Keratinocyte (primary cell): ENCODE data around the gene ZNF423. TPM values are rescaled to one million over a fixed set of nuclear protein-coding genes. Genes with fewer than 3 reads are reported as not detected.

Experiments
- DNase-seq: peaks from one replicate; pipeline ENCODE4 v3.0.0-alpha.2; 2011; ENCODE audit warnings: low read depth, missing footprints, low spot score
- FAIRE-seq: peaks from 2 replicates; lab custom pipeline; 2011; peaks lifted over from hg19 to GRCh38; lab: Jason Lieb, UNC
- H2AFZ ChIP-seq: 2 replicates; pipeline ENCODE4 v1.6.0; 2012; ENCODE audit warnings: low read length, control low read depth, inconsistent platforms; ENCODE audit not compliant: control insufficient read depth
- H3K27ac ChIP-seq: 2 replicates; pipeline ENCODE4 v1.5.1; 2011; ENCODE audit warnings: low read length; ENCODE audit not compliant: control insufficient read depth, insufficient read depth
- H3K27me3 ChIP-seq: 3 replicates; pipeline ENCODE4 v1.6.0; 2011; ENCODE audit warnings: low read length; ENCODE audit not compliant: control insufficient read depth, insufficient read depth; ENCODE audit errors: extremely low read depth
- H3K36me3 ChIP-seq, 2 experiments: 2 replicates in 1 of 2; 3 replicates in 1 of 2; pipeline ENCODE4 v1.5.1; 2011; ENCODE audit warnings: low read length in 2 of 2, mild to moderate bottlenecking in 1 of 2; ENCODE audit not compliant: control insufficient read depth in 2 of 2, insufficient read depth in 2 of 2; ENCODE audit errors: extremely low read depth in 1 of 2
- H3K4me1 ChIP-seq: 3 replicates; pipeline ENCODE4 v1.5.1; 2011; ENCODE audit warnings: low read length; ENCODE audit not compliant: control insufficient read depth, insufficient read depth; ENCODE audit errors: extremely low read depth
- H3K4me2 ChIP-seq: 3 replicates; pipeline ENCODE4 v1.6.0; 2011; ENCODE audit warnings: low read depth, low read length; ENCODE audit not compliant: control insufficient read depth, insufficient read depth; ENCODE audit errors: extremely low read depth
- H3K4me3 ChIP-seq, 3 experiments: fragments of 200-600 bp in 1 of 3; sonication (generic) in 1 of 3; 2 replicates in 2 of 3; 3 replicates in 1 of 3; pipeline ENCODE4 v1.5.1; 2011 to 2016; ENCODE audit warnings: low read length in 3 of 3, mild to moderate bottlenecking in 3 of 3, control low read depth in 2 of 3, inconsistent platforms in 1 of 3, low read depth in 1 of 3, mixed read lengths in 1 of 3, mixed run types in 1 of 3, moderate library complexity in 1 of 3; ENCODE audit not compliant: control insufficient read depth in 2 of 3, insufficient read depth in 2 of 3; ENCODE audit errors: extremely low read depth in 1 of 3
- H3K79me2 ChIP-seq: 2 replicates; pipeline ENCODE4 v1.6.0; 2012; ENCODE audit warnings: low read length; ENCODE audit not compliant: control insufficient read depth, insufficient read depth
- H3K9ac ChIP-seq: 3 replicates; pipeline ENCODE4 v1.6.0; 2011; ENCODE audit warnings: low read length; ENCODE audit not compliant: control insufficient read depth, insufficient read depth; ENCODE audit errors: extremely low read depth
- H3K9me1 ChIP-seq: 3 replicates; pipeline ENCODE4 v1.6.0; 2011; ENCODE audit warnings: low read length; ENCODE audit not compliant: control insufficient read depth, insufficient read depth; ENCODE audit errors: extremely low read depth
- H3K9me3 ChIP-seq: 2 replicates; pipeline ENCODE4 v1.5.1; 2012; ENCODE audit warnings: low read depth, low read length; ENCODE audit not compliant: control insufficient read depth
- H4K20me1 ChIP-seq: 3 replicates; pipeline ENCODE4 v1.6.0; 2011; ENCODE audit warnings: low read length; ENCODE audit not compliant: control insufficient read depth, insufficient read depth; ENCODE audit errors: extremely low read depth
- EZH2 ChIP-seq: IDR thresholded peaks from one replicate; pipeline ENCODE4 v1.6.1; 2012; ENCODE audit warnings: inconsistent platforms, mild to moderate bottlenecking, low read length, moderate library complexity
- dilution Hi-C: fragments of 300-500 bp; cut with MboI; formaldehyde crosslinking; loops from one replicate; pipeline ENCODE4 v1.7.0; 2020; ENCODE audit warnings: low sequenced_read_pairs; ENCODE audit not compliant: extremely low pct_ligation_motif_present
- polyA plus RNA-seq, 5 experiments: library from polyadenylated mRNA; depleted of rRNA in 3 of 5; stranded (reverse) in 3 of 5; stranded (forward) in 1 of 5; unstranded in 1 of 5; fragments of >200 nt; gene quantifications; 1 replicate in 1 of 5; 2 replicates in 3 of 5; 3 replicates in 1 of 5; pipeline versions ENCODE4 v1.2.1 to v1.2.3, GENCODE V29; 2011 to 2012; ENCODE audit warnings: missing spikeins in 2 of 5, low read depth in 1 of 5, low replicate concordance in 1 of 5
- TF ChIP-seq, protein P1 (sequence below), 3 experiments: IDR thresholded peaks in 1 of 3; conservative IDR thresholded peaks in 1 of 3; optimal IDR thresholded peaks in 1 of 3; 2 replicates in 2 of 3; 3 replicates in 1 of 3; pipeline versions ENCODE3 to v1.5.1; 2011; ENCODE audit warnings: low read length in 3 of 3, mild to moderate bottlenecking in 3 of 3, moderate library complexity in 2 of 3, control low read depth in 1 of 3, inconsistent platforms in 1 of 3; ENCODE audit not compliant: insufficient read depth in 2 of 3; ENCODE audit errors: extremely low read depth in 1 of 3

The ZNF423 gene
- polyA plus RNA-seq, 1 donor (not counting 4 experiments of a cell fraction or from before 2014, with no cell fraction given): 0.05 TPM

DNA sequence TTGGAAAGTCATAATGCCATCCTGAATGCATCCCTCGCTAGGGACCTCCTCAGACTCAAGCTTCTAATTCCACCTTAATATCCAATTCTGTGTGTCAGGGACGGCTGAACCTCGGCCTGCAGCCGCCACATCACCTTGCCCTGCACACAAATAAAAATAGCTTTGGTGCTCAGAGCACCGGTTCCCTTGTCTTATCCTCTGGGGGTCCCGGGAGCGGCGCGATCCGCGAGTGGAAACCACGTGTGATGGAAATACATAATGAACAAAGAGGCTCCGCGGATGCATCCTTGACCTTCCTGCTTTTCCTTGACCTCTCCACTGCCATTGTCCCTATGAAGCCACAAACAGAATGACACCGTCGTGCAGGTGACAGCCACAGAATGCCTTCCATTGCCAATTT lies 143.4 kb downstream of the ZNF423 start:
- no peak overlapping the region for H3K9ac ChIP-seq
- H3K27me3 ChIP-seq: no peaks in the 10 kb centered on the region
- no peaks in the 10 kb centered on the region for H3K79me2 ChIP-seq
- no peak for TF ChIP-seq EZH2
- TF ChIP-seq, protein P1, sequence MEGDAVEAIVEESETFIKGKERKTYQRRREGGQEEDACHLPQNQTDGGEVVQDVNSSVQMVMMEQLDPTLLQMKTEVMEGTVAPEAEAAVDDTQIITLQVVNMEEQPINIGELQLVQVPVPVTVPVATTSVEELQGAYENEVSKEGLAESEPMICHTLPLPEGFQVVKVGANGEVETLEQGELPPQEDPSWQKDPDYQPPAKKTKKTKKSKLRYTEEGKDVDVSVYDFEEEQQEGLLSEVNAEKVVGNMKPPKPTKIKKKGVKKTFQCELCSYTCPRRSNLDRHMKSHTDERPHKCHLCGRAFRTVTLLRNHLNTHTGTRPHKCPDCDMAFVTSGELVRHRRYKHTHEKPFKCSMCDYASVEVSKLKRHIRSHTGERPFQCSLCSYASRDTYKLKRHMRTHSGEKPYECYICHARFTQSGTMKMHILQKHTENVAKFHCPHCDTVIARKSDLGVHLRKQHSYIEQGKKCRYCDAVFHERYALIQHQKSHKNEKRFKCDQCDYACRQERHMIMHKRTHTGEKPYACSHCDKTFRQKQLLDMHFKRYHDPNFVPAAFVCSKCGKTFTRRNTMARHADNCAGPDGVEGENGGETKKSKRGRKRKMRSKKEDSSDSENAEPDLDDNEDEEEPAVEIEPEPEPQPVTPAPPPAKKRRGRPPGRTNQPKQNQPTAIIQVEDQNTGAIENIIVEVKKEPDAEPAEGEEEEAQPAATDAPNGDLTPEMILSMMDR (optimal IDR thresholded peaks at IDR 0.05 in 1 of 3, IDR thresholded peaks at IDR 0.05 in 1 of 3, conservative IDR thresholded peaks at IDR 0.05 in 1 of 3; ENCODE audit: extremely low read depth in 1 of 3, insufficient read depth in 2 of 3, low read length in 3 of 3): no peak
- H2AFZ ChIP-seq: no peak overlapping the region
- dilution Hi-C loops: no loop called here
- no peak for DNase-seq
- no peaks in the 10 kb centered on the region for H3K4me1 ChIP-seq
- no peaks in the 10 kb centered on the region for H3K36me3 ChIP-seq
- no peaks in the 10 kb centered on the region for H4K20me1 ChIP-seq
- H3K4me3 ChIP-seq: no peak overlapping the region
- H3K9me1 ChIP-seq: no peaks in the 10 kb centered on the region
- no peaks in the 10 kb centered on the region for H3K9me3 ChIP-seq
- H3K27ac ChIP-seq: no peak overlapping the region
- no peak for FAIRE-seq
- H3K4me2 ChIP-seq: no peak overlapping the region

DNA sequence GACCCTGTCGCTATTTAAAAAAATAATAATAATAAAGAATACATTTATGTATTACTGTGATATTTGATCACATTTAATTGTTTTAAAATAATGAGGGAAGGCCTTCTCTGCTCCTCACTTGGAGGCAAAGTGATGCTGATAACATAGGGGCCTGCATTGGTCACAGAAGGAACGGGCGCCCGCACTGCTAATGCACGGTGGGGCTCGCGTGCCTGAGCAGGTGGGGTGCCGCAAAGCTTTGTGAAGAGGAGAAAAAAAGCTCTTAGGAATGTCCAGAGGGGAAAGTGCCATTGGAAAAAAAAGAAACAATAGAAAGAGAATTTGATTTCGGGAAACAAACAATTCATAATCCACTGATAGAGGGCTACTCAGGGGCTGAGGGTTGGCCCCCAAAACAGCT lies 143.8 kb downstream of the ZNF423 start:
- H3K27ac ChIP-seq: no peak overlapping the region
- H3K4me1 ChIP-seq: no peaks in the 10 kb centered on the region
- no peaks in the 10 kb centered on the region for H4K20me1 ChIP-seq
- no peak overlapping the region for H3K4me2 ChIP-seq
- no peaks in the 10 kb centered on the region for H3K9me1 ChIP-seq
- no peak for TF ChIP-seq EZH2
- H3K27me3 ChIP-seq: no peaks in the 10 kb centered on the region
- H3K4me3 ChIP-seq: no peak overlapping the region
- H3K36me3 ChIP-seq: no peaks in the 10 kb centered on the region
- DNase-seq: no peak
- no peak for FAIRE-seq
- H3K9me3 ChIP-seq: no peaks in the 10 kb centered on the region
- dilution Hi-C loops: no loop called here
- no peak overlapping the region for H3K9ac ChIP-seq
- no peaks in the 10 kb centered on the region for H3K79me2 ChIP-seq
- H2AFZ ChIP-seq: no peak overlapping the region

DNA sequence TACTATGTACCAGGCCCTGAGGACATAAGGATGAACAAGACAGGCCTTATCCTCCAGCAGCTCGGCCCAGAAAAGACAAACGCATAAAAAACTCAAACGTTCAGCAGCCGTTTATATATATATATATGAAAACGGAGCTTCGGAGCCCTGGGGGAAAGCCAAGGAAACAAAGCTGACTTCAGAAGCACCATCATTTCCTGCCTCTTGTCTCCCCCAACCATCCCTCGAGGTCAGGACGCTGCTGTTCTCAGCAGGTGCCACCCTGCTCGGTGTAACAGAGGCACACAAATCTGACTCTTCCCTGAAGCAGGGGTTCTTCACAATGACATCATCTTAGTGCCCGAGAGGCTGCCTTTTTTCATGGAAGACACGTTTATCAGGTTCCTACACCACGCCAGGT lies 146.9 kb downstream of the ZNF423 start:
- no peak overlapping the region for H3K27ac ChIP-seq
- H3K79me2 ChIP-seq: no peaks in the 10 kb centered on the region
- H4K20me1 ChIP-seq: no peaks in the 10 kb centered on the region
- TF ChIP-seq, protein P1 (optimal IDR thresholded peaks at IDR 0.05 in 1 of 3, IDR thresholded peaks at IDR 0.05 in 1 of 3, conservative IDR thresholded peaks at IDR 0.05 in 1 of 3; ENCODE audit: extremely low read depth in 1 of 3, insufficient read depth in 2 of 3, low read length in 3 of 3): no peak
- TF ChIP-seq EZH2: no peak
- FAIRE-seq: no peak
- dilution Hi-C loops: no loop called here
- H3K4me2 ChIP-seq: no peak overlapping the region
- H3K27me3 ChIP-seq: no peaks in the 10 kb centered on the region
- H3K4me1 ChIP-seq: no peaks in the 10 kb centered on the region
- no peak overlapping the region for H3K9ac ChIP-seq
- H3K36me3 ChIP-seq: no peaks in the 10 kb centered on the region
- no peak overlapping the region for H3K4me3 ChIP-seq
- no peaks in the 10 kb centered on the region for H3K9me1 ChIP-seq
- H2AFZ ChIP-seq: no peak overlapping the region
- H3K9me3 ChIP-seq: no peaks in the 10 kb centered on the region
- DNase-seq: no peak
